ENCODE results near the gene UBE2E2.

Gene UBE2E2

DNA sequence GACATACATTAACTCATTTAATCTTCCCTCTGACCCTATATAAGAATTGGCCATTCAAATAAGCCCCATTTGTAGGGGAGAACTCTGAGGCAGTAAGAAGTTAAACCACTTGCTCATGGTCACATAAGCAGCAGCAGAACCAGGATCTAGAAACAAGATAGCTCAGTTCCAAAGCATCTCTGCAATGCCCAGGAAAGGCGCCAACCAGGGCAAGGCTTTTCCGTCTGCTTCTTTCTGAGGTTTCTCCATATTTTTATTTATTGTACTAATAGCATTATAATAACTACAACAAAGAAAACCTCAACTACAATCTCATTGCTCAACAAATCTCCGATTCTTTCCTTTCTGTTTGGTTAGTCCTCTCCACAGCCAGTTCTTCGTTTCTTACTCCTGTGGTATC lies 4.3 kb upstream of the UBE2E2 start:
- no peak for DNase-seq

DNA sequence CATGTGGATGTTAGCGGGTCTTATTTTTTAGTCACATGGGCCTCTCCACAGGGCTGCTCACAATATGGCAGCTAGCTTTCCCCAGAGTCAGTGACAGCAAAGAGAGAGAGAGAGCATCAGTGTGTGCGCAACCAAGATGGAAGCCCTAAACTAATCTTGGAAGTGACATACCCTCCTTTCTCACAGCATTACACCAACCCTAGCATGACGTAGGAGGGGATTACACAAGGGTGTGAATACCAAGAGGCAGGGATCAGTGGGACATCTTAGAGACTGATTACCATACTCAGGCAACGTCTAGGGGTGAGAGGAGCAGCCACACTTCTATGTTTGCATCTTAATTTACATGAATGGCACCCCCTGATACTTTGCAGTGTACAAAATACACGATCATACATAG lies 3.5 kb upstream of the UBE2E2 start:
- no peak for DNase-seq

DNA sequence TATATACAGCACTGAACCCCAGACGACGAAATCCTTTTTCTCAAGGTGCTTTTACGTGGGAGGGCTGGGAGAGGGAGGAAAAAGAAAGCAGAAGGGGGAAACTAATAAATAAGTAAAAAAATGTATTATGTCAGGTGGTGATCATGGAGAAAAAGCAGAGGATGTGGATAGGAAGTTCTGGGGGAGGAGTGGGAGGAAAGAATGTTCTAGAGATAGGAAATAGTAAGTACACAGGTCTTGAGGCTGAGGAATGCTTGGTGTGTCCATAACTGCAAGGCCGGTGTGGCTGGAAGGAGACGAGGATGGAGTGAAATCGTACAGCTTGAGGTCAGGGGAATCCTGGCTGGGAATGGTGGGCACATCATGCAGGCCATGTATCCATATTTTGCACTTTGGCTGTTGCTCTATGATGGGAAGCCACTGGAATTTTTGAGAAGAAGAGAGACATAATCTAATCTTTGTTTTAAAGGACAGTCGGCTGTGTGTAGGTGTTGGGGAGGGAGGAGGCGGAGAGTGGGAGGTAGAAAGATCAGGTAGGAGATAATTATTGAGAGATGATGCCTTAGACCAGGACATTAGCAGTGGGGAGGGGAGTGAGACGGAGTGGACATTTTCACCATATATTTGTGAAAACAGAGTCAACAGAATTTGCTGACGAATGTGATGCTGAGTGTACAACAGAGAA lies 1.8 kb upstream of the UBE2E2 start:
- DNase-seq: no peak

GRCh38 chr3:23202203-23202920 lies 765 bp upstream of the UBE2E2 start:
- DNase-seq: no peak

DNA sequence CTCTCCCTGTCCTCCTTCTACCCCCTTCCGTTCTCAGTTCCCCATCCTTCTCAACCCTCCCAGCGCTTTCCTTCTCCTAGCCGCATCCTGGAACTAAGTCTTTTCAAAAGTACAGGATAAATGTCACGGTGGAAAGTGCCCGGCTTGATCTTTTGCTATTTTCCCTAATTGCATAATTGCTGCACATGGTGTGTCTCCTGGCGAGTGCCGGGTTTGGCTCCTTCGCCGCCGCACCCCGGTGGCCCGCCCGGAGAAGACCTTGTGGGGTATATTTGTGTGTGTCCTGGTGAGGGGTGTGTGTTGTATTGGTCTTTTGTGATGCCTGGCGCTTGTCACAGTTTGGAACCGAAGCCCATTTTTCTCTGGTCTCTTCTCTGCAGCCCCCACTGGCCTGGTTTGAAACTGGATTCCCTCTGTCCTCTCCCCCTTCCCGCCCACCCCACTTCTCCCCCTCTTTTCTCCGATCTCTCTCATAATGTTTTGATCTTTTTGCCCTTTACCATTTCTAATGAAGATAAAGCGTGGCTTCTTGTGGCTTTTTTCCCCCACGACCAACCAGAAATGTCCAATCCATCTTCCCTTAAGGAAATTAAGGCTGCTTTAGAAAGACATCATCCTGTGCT lies 692 bp downstream of the UBE2E2 start:
- DNase-seq: peak; percentile 25

DNA sequence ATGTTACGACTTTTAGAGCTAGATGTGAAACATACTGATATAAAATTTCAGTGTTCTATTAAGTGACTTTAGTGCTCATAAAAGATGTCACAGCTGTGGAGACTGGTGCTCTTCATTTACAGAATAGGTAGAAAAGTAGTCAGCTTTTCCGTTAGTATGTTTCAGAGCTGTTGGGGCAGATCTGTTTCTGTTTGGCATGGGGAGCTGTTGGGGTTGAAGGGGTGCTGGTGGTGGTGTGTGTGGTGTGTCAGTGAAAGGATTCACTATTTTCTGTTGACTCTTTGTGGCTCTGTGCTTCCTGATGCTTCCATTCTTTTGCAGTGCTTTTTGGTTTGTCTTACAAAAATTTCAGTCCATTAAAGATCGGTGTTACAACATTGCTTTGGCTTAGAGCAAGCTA lies 3.2 kb downstream of the UBE2E2 start:
- DNase-seq: no peak

DNA sequence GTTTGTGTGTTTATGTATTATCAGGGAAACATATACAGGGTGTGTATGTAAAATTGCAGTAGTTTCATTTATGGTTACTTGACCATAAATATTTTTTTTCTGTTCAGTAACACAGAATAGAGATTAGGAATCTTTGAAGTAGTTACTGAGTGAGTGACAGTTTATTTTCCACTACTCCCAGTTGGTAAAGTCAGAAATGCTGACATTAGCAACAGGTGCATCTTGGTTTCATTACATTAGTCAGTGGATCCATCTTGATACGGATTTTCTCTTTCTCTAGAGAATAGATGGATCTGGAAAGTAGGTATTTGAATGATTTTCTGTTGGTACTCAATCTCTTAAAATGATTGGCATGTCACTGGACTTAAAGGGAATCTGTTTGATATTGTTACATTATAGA lies 6.0 kb downstream of the UBE2E2 start:
- no peak for DNase-seq

GRCh38 chr3:23209747-23210487 lies 6.8 kb downstream of the UBE2E2 start:
- no peak for DNase-seq

DNA sequence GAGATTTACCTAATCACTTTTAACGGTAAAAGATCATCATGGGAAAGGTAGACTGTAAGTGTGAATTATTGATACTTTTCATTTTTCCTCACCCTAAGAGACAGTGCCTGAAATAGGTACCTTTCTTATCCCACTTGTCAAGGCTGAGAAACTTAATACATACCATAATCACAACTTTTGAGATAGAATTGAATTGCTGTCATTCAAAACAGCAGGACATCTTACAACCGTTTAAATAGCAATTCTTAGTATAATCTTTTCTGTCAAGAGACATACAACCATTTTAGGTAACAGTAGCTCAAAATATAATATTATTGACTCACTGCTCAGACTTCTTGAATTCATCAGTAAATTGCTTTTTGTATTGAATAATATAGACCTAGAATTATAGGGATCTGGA lies 10.7 kb downstream of the UBE2E2 start:
- no peak for DNase-seq

DNA sequence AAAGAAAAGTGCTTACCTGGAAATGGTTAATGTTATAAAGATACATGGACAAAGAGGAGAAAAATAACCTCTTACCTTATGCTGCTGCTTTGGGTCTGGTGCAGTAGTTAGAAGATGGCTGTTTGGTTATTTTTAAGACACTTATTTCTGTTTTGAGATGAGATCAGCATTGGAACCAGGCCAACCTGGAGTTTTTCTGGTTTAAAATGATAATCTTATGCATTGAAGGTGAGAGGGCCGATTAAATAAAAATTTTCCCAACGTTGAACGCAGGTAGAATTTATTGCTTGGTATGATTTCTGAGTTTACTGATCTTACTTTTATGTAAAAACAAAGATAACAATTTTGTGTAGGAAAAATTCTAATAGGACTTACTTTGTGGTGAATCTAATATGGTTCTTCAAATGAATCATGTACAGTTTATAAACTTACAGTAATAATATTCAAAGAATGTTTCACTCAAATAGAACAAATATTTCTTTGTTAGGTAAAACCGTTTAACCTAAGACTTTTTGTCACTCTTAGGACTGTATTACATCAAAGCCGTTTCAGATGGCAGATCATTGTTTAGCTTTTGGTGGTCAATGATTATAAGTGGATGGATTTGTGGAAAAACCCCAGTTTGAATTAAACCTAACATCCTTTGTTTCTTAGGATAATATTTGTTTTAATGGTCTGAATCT lies 14.9 kb downstream of the UBE2E2 start:
- DNase-seq: no peak

- no peak for DNase-seq
Measured at GRCh38 chr3:23219117-23219516, 16.0 kb downstream of the UBE2E2 start.

DNA sequence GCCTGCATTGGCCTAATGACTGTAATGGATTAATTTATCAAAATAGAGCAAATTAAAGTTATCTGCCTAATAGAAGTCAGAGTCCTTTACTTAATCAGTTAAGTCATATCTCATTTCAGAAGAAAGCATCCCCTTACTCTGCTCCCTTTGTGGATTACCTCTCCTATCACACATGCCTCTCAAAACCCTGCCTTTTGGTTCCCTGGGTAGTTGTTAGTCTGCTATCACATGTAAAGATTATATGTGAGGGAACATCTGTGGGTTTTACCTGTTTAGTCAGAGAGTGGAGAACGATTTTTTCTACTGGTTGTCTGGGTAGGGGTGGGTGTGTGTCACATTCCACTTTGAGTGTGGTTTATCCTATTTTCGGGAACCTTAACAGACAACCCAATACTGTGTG lies 16.4 kb downstream of the UBE2E2 start:
- DNase-seq: no peak

DNA sequence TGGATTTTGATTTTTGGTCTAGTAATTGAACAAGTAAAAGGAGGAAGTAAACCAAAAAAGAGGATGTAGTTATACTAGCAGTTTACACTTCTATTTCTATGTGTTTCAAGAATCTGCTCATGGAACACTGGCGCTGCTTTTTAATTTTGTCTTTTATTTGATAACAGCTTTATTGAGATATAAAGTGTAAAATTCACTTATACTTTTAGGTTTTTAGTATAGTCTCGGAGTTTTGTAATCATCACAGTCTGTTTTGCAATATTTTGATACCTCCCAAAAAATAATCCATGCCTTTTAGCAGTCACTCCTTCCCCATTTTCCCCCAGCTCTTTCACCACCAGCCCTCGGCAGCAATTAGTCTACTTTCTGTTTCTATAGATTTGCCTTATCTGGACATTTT lies 18.0 kb downstream of the UBE2E2 start:
- DNase-seq: no peak

DNA sequence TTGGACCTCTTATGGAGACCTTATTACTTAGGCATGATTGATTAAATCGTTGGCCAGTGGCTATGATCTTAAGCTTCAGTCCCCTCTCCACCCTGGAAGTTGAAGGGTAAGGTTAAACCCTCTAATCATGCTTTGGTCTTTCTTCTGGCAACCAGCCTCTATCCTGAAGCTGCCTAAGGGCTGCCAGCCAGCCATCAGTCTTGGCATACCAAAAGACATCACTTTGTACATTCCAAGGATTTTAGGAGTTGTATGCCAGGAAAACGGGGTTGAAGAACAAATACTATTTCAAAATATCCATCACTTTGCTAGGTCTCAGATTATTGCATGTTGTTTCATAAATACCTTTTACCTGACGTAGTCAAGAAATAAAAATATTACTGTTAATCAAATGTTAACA lies 28.9 kb downstream of the UBE2E2 start:
- DNase-seq: no peak

GRCh38 chr3:23232854-23233253 lies 29.7 kb downstream of the UBE2E2 start:
- DNase-seq: no peak

GRCh38 chr3:23235264-23235663 lies 32.1 kb downstream of the UBE2E2 start:
- DNase-seq: no peak

GRCh38 chr3:23236890-23237289 lies 33.8 kb downstream of the UBE2E2 start:
- DNase-seq: no peak

- no peak for DNase-seq
Measured at GRCh38 chr3:23238156-23238555, 35.0 kb downstream of the UBE2E2 start.

GRCh38 chr3:23238578-23238977 lies 35.5 kb downstream of the UBE2E2 start:
- DNase-seq: no peak

- no peak for DNase-seq
Measured at GRCh38 chr3:23239211-23240068, 36.3 kb downstream of the UBE2E2 start.

- no peak for DNase-seq
Measured at GRCh38 chr3:23240171-23240785, 37.2 kb downstream of the UBE2E2 start.

- DNase-seq: no peak
Measured at GRCh38 chr3:23241256-23241655, 38.1 kb downstream of the UBE2E2 start.

Measured in CD4-positive, alpha-beta T cell treated with Interleukin-17A for 4 hours (primary cell).